Endothelial cell of umbilical vein (primary cell): ENCODE measurements around the gene ZBTB22. TPM values are rescaled to one million over a fixed set of nuclear protein-coding genes. Genes with fewer than 3 reads are reported as not detected.

Experiments used
- BruUV-seq: library from RNA; stranded (reverse); fragments of 400-500 nt; replicated peaks from 2 replicates; lab custom pipeline; 2021; lab: Mats Ljungman, UMichigan
- CTCF ChIA-PET: fragments of 300-600, 350-600 bp; sonication (Branson Sonifier 250); formaldehyde crosslinking; loops from one replicate; lab custom pipeline; 2021; ENCODE audit warnings: antibody characterized with exemption, inconsistent platforms; lab: Charles Lee
- POLR2A ChIA-PET: fragments of 300-600, 350-600 bp; sonication (Branson Sonifier 250); formaldehyde crosslinking; loops from one replicate; lab custom pipeline; 2021; ENCODE audit warnings: antibody characterized with exemption, inconsistent platforms; lab: Charles Lee
- DNase-seq: peaks from one replicate; pipeline ENCODE4 v3.0.0-alpha.2; 2011; ENCODE audit warnings: low read depth, low spot score
- FAIRE-seq: peaks from 2 replicates; lab custom pipeline; 2011; peaks lifted over from hg19 to GRCh38; lab: Jason Lieb, UNC
- H2AFZ ChIP-seq: 2 replicates; pipeline ENCODE4 v1.6.0; 2012; ENCODE audit warnings: low read depth, low read length, control low read depth, inconsistent platforms
- H3K27ac ChIP-seq: 2 replicates; pipeline ENCODE4 v1.5.1; 2011; ENCODE audit warnings: low read depth, mild to moderate bottlenecking, control low read depth, low read length, moderate library complexity; ENCODE audit not compliant: insufficient read depth
- H3K27me3 ChIP-seq, 2 experiments: 2 replicates each; pipeline versions ENCODE4 v1.6.0 to v1.6.1; 2011; ENCODE audit warnings: low read length in 2 of 2, mixed read lengths in 1 of 2; ENCODE audit not compliant: control insufficient read depth in 2 of 2, insufficient read depth in 2 of 2
- H3K36me3 ChIP-seq, 2 experiments: 2 replicates in 1 of 2; 3 replicates in 1 of 2; pipeline ENCODE4 v1.5.1; 2011; ENCODE audit warnings: low read length in 2 of 2, mild to moderate bottlenecking in 1 of 2, moderate library complexity in 1 of 2; ENCODE audit not compliant: control insufficient read depth in 2 of 2, insufficient read depth in 2 of 2; ENCODE audit errors: extremely low read depth in 1 of 2
- H3K4me1 ChIP-seq: 3 replicates; pipeline ENCODE4 v1.5.1; 2011; ENCODE audit warnings: mild to moderate bottlenecking, low read length; ENCODE audit not compliant: control insufficient read depth, insufficient read depth; ENCODE audit errors: extremely low read depth
- H3K4me2 ChIP-seq: 2 replicates; pipeline ENCODE4 v1.6.1; 2011; ENCODE audit warnings: low read length, control low read depth, mixed read lengths; ENCODE audit not compliant: insufficient read depth
- H3K4me3 ChIP-seq, 3 experiments: fragments of 200-600 bp in 1 of 3; sonication (generic), shearing (Covaris generic) in 1 of 3; replicated peaks in 1 of 3; 2 replicates each; pipeline ENCODE4 v1.5.1; 2011 to 2016; ENCODE audit warnings: control low read depth in 3 of 3, low read length in 3 of 3, mild to moderate bottlenecking in 2 of 3, inconsistent platforms in 1 of 3, low read depth in 1 of 3, moderate library complexity in 1 of 3; ENCODE audit not compliant: insufficient read depth in 1 of 3
- H3K79me2 ChIP-seq: 2 replicates; pipeline ENCODE4 v1.6.0; 2012; ENCODE audit warnings: low read length, inconsistent platforms; ENCODE audit not compliant: control insufficient read depth, insufficient read depth
- H3K9ac ChIP-seq: replicated peaks from 2 replicates; pipeline ENCODE3; 2011; ENCODE audit warnings: low read length, control low read depth; ENCODE audit not compliant: insufficient read depth; ENCODE audit errors: extremely low read depth
- H3K9me1 ChIP-seq: replicated peaks from 3 replicates; pipeline ENCODE4 v1.6.0; 2011; ENCODE audit warnings: mild to moderate bottlenecking, low read length; ENCODE audit not compliant: control insufficient read depth, insufficient read depth; ENCODE audit errors: extremely low read depth
- H3K9me3 ChIP-seq: replicated peaks from 2 replicates; pipeline ENCODE4 v1.5.1; 2012; ENCODE audit warnings: low read length, inconsistent platforms; ENCODE audit not compliant: control insufficient read depth, insufficient read depth
- H4K20me1 ChIP-seq: replicated peaks from 2 replicates; pipeline ENCODE3; 2011; ENCODE audit warnings: mild to moderate bottlenecking, low read length; ENCODE audit not compliant: control insufficient read depth, insufficient read depth; ENCODE audit errors: extremely low read depth
- FOS ChIP-seq: IDR thresholded peaks from 2 replicates; pipeline ENCODE4 v1.6.1; 2011; ENCODE audit warnings: mild to moderate bottlenecking, low read length, moderate library complexity, borderline replicate concordance; ENCODE audit not compliant: insufficient read depth
- GATA2 ChIP-seq: IDR thresholded peaks from 2 replicates; pipeline ENCODE4 v1.7.0; 2011; ENCODE audit warnings: low read depth, mild to moderate bottlenecking, moderate library complexity, mixed read lengths, low read length; ENCODE audit not compliant: insufficient read length, insufficient read depth
- JUN ChIP-seq: IDR thresholded peaks from 2 replicates; pipeline ENCODE4 v1.6.1; 2011; ENCODE audit warnings: borderline replicate concordance, low read depth; ENCODE audit not compliant: insufficient read length, insufficient read depth
- MYC ChIP-seq: IDR thresholded peaks from one replicate; pipeline ENCODE4 v1.6.1; 2011; ENCODE audit warnings: mild to moderate bottlenecking, low read depth, low read length
- dilution Hi-C: fragments of 300-500 bp; cut with MboI; formaldehyde crosslinking; loops from one replicate; pipeline ENCODE4 v1.15.0; 2019; ENCODE audit warnings: low sequenced_read_pairs; ENCODE audit not compliant: extremely low pct_ligation_motif_present
- intact Hi-C: fragments of 100-400 bp; cut with micrococcal nuclease; formaldehyde crosslinking; loops from one replicate; pipeline ENCODE4 v1.10.0; 2022
- polyA plus RNA-seq, 4 experiments: library from polyadenylated mRNA; depleted of rRNA in 3 of 4; stranded (reverse) in 3 of 4; unstranded in 1 of 4; fragments of >200 nt; gene quantifications; 2 replicates each; pipeline versions ENCODE4 v1.2.1 to v1.2.3, GENCODE V29; 2011 to 2012; ENCODE audit warnings: missing spikeins in 1 of 4
- total RNA-seq: library from RNA; stranded (reverse); gene quantifications from 2 replicates; pipeline ENCODE4 v1.2.3, GENCODE V29; 2021
- TF ChIP-seq, protein P1 (sequence below), 2 donors: IDR thresholded peaks; 1 replicate in 1 of 2; 2 replicates in 1 of 2; pipeline ENCODE4 v1.5.1; 2011; ENCODE audit warnings: low read length in 2 of 2, mild to moderate bottlenecking in 2 of 2, moderate library complexity in 2 of 2, control low read depth in 1 of 2, inconsistent platforms in 1 of 2, low read depth in 1 of 2; ENCODE audit not compliant: insufficient read depth in 1 of 2; ENCODE audit errors: extremely low read depth in 1 of 2

ZBTB22 gene
- total and polyA plus RNA-seq, 2 donors (not counting 3 experiments of a cell fraction or from before 2014, with no cell fraction given): 12.6 to 15.4 TPM

DNA sequence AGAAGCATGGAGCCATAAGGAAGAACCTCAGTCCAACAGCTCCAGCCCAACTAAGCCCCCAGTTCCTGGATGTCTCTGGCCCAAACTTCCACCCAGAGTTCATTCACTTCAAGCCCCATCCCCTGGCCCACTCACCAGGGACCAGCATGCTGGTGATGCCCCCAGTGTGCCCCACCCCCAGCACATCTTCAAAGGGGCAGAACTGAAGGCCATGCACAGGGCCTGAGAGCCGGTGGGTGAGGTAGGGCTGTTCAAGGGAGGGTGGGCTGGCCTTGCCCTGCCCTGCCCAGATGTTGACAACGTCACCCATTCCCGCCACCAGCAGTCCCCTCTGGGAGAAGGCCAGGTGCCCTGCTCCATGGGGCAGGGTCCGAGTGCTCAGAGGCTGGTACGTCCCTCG, 37.0 kb downstream of the ZBTB22 start:
- no peaks in the 10 kb centered on the region for H3K9me3 ChIP-seq
- intact Hi-C loops: loop anchor here (1.0 kb wide), 3 partner anchors 19 to 127 kb away; no protein-coding TSS in a partner anchor
- peaks cover 12% of the 10 kb centered on the region for H3K4me1 ChIP-seq
- H3K4me2 ChIP-seq: no peak overlapping the region
- BruUV-seq: no TSS peak
- H3K27me3 ChIP-seq: no peaks in the 10 kb centered on the region
- H3K9ac ChIP-seq: no peak overlapping the region
- FAIRE-seq (no peak), DNase-seq (no peak)
- peaks cover 0 to 33% of the 10 kb centered on the region in 2 experiments for H3K36me3 ChIP-seq
- no peak overlapping the region for H3K27ac ChIP-seq
- ChIA-PET POLR2A (no interaction called here), CTCF (interaction anchor here (2.2 to 2.6 kb wide), 2 partner anchors 9 to 19 kb away, joined by 7 to 10 read pairs; partner anchors contain the start of genes PFDN6, RGL2 and WDR46)
- dilution Hi-C loops: no loop called here
- H3K9me1 ChIP-seq: no peaks in the 10 kb centered on the region
- H3K79me2 ChIP-seq: peaks cover 3% of the 10 kb centered on the region
- H3K4me3 ChIP-seq: no peak overlapping the region
- TF ChIP-seq, protein P1, sequence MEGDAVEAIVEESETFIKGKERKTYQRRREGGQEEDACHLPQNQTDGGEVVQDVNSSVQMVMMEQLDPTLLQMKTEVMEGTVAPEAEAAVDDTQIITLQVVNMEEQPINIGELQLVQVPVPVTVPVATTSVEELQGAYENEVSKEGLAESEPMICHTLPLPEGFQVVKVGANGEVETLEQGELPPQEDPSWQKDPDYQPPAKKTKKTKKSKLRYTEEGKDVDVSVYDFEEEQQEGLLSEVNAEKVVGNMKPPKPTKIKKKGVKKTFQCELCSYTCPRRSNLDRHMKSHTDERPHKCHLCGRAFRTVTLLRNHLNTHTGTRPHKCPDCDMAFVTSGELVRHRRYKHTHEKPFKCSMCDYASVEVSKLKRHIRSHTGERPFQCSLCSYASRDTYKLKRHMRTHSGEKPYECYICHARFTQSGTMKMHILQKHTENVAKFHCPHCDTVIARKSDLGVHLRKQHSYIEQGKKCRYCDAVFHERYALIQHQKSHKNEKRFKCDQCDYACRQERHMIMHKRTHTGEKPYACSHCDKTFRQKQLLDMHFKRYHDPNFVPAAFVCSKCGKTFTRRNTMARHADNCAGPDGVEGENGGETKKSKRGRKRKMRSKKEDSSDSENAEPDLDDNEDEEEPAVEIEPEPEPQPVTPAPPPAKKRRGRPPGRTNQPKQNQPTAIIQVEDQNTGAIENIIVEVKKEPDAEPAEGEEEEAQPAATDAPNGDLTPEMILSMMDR (IDR thresholded peaks at IDR 0.05; ENCODE audit: extremely low read depth in 1 of 2, insufficient read depth in 1 of 2, low read depth in 1 of 2, low read length in 2 of 2): no peak
- TF ChIP-seq FOS (no peak), JUN (no peak), GATA2 (no peak), MYC (no peak)
- H4K20me1 ChIP-seq: no peaks in the 10 kb centered on the region
- H2AFZ ChIP-seq: no peak overlapping the region
